LNCaP clone FGC (cell line): ENCODE measurements around the gene AP4E1.
"Not testable (repeated sequence)": the region's sequence is repeated elsewhere in the genome, so short reads cannot be mapped to it uniquely, and the experiment has no call there.

Experiments used
- DNase-seq: peaks from one replicate; pipeline ENCODE4 v3.0.0-alpha.2; 2011; ENCODE audit warnings: low read depth
- H3K4me3 ChIP-seq: 2 replicates; pipeline ENCODE4 v1.5.1; 2011; ENCODE audit warnings: mild to moderate bottlenecking, low read depth, low read length, control low read depth
- TF ChIP-seq, protein P1 (sequence below): IDR thresholded peaks from 2 replicates; pipeline ENCODE4 v1.5.1; 2012; ENCODE audit warnings: mild to moderate bottlenecking; ENCODE audit not compliant: control insufficient read depth, insufficient read depth; ENCODE audit errors: extremely low read depth

The AP4E1 gene

DNA sequence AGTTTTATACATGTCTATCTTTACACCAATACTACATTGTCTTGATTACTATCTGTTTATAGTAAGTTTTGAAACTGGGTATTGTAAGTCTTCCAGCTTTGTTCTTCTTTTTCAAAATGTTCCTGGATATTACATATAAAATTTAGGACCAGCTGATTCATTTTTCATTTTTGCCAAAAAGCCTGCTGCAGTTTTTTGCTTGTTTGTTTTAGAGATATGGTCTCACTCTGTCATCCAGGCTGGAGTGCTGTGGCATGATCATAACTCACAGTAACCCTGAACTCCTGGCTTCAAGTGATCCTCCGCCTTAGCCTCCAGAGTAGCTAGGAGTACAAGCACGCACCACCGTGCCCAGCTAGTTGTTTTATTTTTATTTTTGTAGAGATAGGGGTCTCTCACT is 20.4 kb upstream of the AP4E1 start:
- no peak overlapping the region for H3K4me3 ChIP-seq
- DNase-seq, result no peak
- TF ChIP-seq, protein P1, sequence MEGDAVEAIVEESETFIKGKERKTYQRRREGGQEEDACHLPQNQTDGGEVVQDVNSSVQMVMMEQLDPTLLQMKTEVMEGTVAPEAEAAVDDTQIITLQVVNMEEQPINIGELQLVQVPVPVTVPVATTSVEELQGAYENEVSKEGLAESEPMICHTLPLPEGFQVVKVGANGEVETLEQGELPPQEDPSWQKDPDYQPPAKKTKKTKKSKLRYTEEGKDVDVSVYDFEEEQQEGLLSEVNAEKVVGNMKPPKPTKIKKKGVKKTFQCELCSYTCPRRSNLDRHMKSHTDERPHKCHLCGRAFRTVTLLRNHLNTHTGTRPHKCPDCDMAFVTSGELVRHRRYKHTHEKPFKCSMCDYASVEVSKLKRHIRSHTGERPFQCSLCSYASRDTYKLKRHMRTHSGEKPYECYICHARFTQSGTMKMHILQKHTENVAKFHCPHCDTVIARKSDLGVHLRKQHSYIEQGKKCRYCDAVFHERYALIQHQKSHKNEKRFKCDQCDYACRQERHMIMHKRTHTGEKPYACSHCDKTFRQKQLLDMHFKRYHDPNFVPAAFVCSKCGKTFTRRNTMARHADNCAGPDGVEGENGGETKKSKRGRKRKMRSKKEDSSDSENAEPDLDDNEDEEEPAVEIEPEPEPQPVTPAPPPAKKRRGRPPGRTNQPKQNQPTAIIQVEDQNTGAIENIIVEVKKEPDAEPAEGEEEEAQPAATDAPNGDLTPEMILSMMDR, result no peak

- TF ChIP-seq, protein P1, result no peak
- DNase-seq, result no peak
- no peak overlapping the region for H3K4me3 ChIP-seq
Observed at GRCh38 chr15:50889589-50889988, 18.9 kb upstream of the AP4E1 start.

DNA sequence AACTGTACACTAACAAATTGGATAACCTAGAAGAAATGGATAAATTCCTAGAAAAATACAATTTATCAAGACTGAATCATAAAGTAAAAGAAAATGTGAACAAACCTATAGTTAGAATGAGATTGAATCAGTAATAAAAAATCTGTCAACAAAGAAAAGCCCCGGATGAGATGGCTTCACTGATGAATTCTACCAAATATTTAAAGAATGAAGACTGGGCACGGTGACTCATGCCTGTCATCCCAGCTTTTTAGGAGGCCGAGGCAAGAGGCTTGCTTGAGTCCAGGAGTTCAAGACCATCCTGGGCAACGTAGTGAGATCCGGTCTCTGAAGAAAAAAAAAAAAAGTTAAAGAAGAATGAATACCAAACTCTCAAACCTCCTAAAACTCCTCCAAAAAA is 17.7 kb upstream of the AP4E1 start:
- no peak for DNase-seq
- TF ChIP-seq, protein P1, result no peak
- no peak overlapping the region for H3K4me3 ChIP-seq

GRCh38 chr15:50891159-50891558 is 17.3 kb upstream of the AP4E1 start:
- TF ChIP-seq, protein P1, result no peak

DNA sequence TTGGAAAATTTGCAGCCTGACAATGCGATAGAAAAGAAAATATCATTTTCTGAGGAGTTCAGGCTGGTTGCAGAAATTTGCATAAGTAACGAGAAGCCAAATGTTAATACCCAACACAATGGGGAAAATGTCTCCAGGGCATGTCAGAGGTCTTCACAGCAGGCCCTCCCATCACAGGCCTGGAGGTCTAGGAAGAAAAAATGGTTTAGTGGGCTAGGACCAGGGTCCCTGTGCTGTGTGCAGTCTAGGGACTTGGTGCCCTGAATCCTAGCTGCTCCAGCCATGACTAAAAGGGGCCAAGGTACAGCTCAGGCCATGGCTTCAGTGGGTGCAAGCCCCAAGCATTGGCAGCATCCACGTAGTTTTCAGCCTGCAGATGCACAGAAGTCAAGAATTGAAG is 14.5 kb upstream of the AP4E1 start:
- H3K4me3 ChIP-seq, result no peak overlapping the region
- TF ChIP-seq, protein P1, result no peak
- DNase-seq, result no peak

More at GRCh38 chr15:50891159-50891558, 17.3 kb upstream of the AP4E1 start:
- no peak overlapping the region for H3K4me3 ChIP-seq
- DNase-seq, result no peak

GRCh38 chr15:50901390-50901789 is 7.1 kb upstream of the AP4E1 start:
- not testable (repeated sequence) for DNase-seq

DNA sequence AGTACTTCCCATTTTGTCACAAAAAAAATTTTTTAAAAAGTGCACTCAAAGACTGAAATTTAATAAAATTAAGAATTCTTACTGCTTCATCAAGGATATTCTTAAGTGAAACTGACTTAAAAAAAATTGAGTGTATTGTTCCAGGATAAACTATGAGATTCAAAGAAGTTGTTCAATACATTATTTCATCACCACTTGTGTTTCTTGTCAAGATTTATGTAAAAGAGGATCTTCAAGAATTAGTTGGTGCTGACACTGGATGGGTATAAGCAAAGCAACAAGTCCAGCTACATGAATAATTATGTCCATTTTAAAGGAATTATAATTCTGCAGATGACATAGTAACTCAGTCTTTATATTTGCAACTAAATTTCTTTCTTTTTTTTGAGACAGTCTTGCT is 4.3 kb upstream of the AP4E1 start:
- TF ChIP-seq, protein P1, result no peak
- H3K4me3 ChIP-seq, result no peak overlapping the region
- no peak for DNase-seq

More at GRCh38 chr15:50901390-50901789, 7.1 kb upstream of the AP4E1 start:
- H3K4me3 ChIP-seq, result not testable (repeated sequence)
